ENCODE data around the gene GRB2.

DNA sequence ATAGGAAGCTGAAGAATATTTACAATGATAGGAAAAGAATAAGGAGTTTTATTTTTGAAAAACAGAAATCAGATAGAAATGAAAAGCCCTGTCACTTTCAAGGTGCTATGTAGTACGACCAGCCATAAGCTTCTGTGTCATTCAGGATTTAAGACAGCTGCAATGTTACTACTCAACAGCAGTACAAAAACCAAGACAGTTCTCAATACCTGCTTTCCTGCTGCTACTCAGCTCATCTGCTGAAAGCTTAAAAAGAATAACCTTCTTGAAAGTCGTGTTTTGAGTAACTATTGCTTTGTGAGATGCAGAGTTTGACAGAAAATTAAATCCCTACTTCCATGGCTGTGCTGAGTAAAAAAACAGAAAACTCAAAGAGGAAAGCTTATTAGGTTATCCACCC is 8.7 kb downstream of the GRB2 start:
- TF ChIP-seq ZNF263 (CRISPR knock-in tag; IDR thresholded peaks at IDR 0.05; ENCODE audit: low read depth), result no peak
- TF ChIP-seq, protein P1, sequence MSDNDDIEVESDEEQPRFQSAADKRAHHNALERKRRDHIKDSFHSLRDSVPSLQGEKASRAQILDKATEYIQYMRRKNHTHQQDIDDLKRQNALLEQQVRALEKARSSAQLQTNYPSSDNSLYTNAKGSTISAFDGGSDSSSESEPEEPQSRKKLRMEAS (CRISPR knock-in tag; IDR thresholded peaks at IDR 0.05), result no peak
- TF ChIP-seq, protein P2, sequence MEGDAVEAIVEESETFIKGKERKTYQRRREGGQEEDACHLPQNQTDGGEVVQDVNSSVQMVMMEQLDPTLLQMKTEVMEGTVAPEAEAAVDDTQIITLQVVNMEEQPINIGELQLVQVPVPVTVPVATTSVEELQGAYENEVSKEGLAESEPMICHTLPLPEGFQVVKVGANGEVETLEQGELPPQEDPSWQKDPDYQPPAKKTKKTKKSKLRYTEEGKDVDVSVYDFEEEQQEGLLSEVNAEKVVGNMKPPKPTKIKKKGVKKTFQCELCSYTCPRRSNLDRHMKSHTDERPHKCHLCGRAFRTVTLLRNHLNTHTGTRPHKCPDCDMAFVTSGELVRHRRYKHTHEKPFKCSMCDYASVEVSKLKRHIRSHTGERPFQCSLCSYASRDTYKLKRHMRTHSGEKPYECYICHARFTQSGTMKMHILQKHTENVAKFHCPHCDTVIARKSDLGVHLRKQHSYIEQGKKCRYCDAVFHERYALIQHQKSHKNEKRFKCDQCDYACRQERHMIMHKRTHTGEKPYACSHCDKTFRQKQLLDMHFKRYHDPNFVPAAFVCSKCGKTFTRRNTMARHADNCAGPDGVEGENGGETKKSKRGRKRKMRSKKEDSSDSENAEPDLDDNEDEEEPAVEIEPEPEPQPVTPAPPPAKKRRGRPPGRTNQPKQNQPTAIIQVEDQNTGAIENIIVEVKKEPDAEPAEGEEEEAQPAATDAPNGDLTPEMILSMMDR (IDR thresholded peaks at IDR 0.05), result no peak
- TF ChIP-seq, protein P3, sequence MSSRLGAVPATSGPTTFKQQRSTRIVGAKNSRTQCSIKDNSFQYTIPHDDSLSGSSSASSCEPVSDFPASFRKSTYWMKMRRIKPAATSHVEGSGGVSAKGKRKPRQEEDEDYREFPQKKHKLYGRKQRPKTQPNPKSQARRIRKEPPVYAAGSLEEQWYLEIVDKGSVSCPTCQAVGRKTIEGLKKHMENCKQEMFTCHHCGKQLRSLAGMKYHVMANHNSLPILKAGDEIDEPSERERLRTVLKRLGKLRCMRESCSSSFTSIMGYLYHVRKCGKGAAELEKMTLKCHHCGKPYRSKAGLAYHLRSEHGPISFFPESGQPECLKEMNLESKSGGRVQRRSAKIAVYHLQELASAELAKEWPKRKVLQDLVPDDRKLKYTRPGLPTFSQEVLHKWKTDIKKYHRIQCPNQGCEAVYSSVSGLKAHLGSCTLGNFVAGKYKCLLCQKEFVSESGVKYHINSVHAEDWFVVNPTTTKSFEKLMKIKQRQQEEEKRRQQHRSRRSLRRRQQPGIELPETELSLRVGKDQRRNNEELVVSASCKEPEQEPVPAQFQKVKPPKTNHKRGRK (CRISPR knock-in tag; IDR thresholded peaks at IDR 0.05; ENCODE audit: borderline replicate concordance), result no peak
- TF ChIP-seq, protein P4, sequence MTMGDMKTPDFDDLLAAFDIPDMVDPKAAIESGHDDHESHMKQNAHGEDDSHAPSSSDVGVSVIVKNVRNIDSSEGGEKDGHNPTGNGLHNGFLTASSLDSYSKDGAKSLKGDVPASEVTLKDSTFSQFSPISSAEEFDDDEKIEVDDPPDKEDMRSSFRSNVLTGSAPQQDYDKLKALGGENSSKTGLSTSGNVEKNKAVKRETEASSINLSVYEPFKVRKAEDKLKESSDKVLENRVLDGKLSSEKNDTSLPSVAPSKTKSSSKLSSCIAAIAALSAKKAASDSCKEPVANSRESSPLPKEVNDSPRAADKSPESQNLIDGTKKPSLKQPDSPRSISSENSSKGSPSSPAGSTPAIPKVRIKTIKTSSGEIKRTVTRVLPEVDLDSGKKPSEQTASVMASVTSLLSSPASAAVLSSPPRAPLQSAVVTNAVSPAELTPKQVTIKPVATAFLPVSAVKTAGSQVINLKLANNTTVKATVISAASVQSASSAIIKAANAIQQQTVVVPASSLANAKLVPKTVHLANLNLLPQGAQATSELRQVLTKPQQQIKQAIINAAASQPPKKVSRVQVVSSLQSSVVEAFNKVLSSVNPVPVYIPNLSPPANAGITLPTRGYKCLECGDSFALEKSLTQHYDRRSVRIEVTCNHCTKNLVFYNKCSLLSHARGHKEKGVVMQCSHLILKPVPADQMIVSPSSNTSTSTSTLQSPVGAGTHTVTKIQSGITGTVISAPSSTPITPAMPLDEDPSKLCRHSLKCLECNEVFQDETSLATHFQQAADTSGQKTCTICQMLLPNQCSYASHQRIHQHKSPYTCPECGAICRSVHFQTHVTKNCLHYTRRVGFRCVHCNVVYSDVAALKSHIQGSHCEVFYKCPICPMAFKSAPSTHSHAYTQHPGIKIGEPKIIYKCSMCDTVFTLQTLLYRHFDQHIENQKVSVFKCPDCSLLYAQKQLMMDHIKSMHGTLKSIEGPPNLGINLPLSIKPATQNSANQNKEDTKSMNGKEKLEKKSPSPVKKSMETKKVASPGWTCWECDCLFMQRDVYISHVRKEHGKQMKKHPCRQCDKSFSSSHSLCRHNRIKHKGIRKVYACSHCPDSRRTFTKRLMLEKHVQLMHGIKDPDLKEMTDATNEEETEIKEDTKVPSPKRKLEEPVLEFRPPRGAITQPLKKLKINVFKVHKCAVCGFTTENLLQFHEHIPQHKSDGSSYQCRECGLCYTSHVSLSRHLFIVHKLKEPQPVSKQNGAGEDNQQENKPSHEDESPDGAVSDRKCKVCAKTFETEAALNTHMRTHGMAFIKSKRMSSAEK (CRISPR knock-in tag; IDR thresholded peaks at IDR 0.05; ENCODE audit: borderline replicate concordance), result no peak
- TF ChIP-seq, protein P5, sequence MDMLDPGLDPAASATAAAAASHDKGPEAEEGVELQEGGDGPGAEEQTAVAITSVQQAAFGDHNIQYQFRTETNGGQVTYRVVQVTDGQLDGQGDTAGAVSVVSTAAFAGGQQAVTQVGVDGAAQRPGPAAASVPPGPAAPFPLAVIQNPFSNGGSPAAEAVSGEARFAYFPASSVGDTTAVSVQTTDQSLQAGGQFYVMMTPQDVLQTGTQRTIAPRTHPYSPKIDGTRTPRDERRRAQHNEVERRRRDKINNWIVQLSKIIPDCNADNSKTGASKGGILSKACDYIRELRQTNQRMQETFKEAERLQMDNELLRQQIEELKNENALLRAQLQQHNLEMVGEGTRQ (CRISPR knock-in tag; IDR thresholded peaks at IDR 0.05), result no peak
- TF ChIP-seq ESRRA (CRISPR knock-in tag; IDR thresholded peaks at IDR 0.05; ENCODE audit: borderline replicate concordance), result no peak
- TF ChIP-seq, protein P6, sequence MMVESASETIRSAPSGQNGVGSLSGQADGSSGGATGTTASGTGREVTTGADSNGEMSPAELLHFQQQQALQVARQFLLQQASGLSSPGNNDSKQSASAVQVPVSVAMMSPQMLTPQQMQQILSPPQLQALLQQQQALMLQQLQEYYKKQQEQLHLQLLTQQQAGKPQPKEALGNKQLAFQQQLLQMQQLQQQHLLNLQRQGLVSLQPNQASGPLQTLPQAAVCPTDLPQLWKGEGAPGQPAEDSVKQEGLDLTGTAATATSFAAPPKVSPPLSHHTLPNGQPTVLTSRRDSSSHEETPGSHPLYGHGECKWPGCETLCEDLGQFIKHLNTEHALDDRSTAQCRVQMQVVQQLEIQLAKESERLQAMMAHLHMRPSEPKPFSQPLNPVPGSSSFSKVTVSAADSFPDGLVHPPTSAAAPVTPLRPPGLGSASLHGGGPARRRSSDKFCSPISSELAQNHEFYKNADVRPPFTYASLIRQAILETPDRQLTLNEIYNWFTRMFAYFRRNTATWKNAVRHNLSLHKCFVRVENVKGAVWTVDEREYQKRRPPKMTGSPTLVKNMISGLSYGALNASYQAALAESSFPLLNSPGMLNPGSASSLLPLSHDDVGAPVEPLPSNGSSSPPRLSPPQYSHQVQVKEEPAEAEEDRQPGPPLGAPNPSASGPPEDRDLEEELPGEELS (CRISPR knock-in tag; IDR thresholded peaks at IDR 0.05), result no peak
- TF ChIP-seq, protein P7, sequence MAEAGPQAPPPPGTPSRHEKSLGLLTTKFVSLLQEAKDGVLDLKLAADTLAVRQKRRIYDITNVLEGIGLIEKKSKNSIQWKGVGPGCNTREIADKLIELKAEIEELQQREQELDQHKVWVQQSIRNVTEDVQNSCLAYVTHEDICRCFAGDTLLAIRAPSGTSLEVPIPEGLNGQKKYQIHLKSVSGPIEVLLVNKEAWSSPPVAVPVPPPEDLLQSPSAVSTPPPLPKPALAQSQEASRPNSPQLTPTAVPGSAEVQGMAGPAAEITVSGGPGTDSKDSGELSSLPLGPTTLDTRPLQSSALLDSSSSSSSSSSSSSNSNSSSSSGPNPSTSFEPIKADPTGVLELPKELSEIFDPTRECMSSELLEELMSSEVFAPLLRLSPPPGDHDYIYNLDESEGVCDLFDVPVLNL (CRISPR knock-in tag; IDR thresholded peaks at IDR 0.05; ENCODE audit: borderline replicate concordance, low read depth), result no peak
- TF ChIP-seq FOXJ3 (CRISPR knock-in tag; IDR thresholded peaks at IDR 0.05; ENCODE audit: borderline replicate concordance), result no peak
